Activated CD8-positive, alpha-beta T cell treated with anti-CD3 and anti-CD28 coated beads for 36 hours (primary cell): ENCODE data around the gene CACTIN. TPM values are rescaled to one million over a fixed set of nuclear protein-coding genes. Genes with fewer than 3 reads are reported as not detected.

ENCODE experiments used
- ATAC-seq: fragments of 200-7000 bp; cut with Tn5 transposase; one replicate; pipeline ENCODE4 v1.10.0; 2021; ENCODE audit warnings: mild to moderate bottlenecking, moderate library complexity
- CTCF ChIA-PET: fragments of 350-600 bp; sonication (Branson Sonifier 250); formaldehyde crosslinking; loops from one replicate; lab custom pipeline; 2021; ENCODE audit warnings: antibody characterized with exemption; lab: Charles Lee
- POLR2A ChIA-PET: fragments of 350-600 bp; sonication (Branson Sonifier 250); formaldehyde crosslinking; loops from one replicate; lab custom pipeline; 2021; ENCODE audit warnings: antibody characterized with exemption; lab: Charles Lee
- DNase-seq: peaks from one replicate; pipeline ENCODE4 v3.0.0-alpha.2; 2020
- H3K27ac Mint-ChIP-seq: one replicate; pipeline ENCODE4 v1.8.0; 2021; ENCODE audit warnings: mild to moderate bottlenecking, mixed read lengths
- H3K27me3 Mint-ChIP-seq: one replicate; pipeline ENCODE4 v1.8.0; 2021; ENCODE audit warnings: mixed read lengths
- H3K36me3 Mint-ChIP-seq: one replicate; pipeline ENCODE4 v1.8.0; 2021; ENCODE audit warnings: low read depth, mixed read lengths
- H3K4me1 Mint-ChIP-seq: one replicate; pipeline ENCODE4 v1.8.0; 2021; ENCODE audit warnings: low read depth, mixed read lengths
- H3K4me3 Mint-ChIP-seq: one replicate; pipeline ENCODE4 v1.8.0; 2021; ENCODE audit warnings: mild to moderate bottlenecking, moderate library complexity, mixed read lengths
- H3K9me3 Mint-ChIP-seq: one replicate; pipeline ENCODE4 v1.8.0; 2021; ENCODE audit warnings: mixed read lengths
- CTCF ChIP-seq: fragments of 200-600 bp; IDR thresholded peaks from one replicate; pipeline ENCODE4 v1.8.0; 2022; ENCODE audit warnings: antibody characterized with exemption, mild to moderate bottlenecking
- intact Hi-C: fragments of 100-400 bp; cut with micrococcal nuclease; formaldehyde crosslinking; loops from one replicate; pipeline ENCODE4 v1.10.0; 2022
- total RNA-seq, 2 experiments: library from RNA; stranded (reverse); gene quantifications; one replicate each; pipeline ENCODE4 v1.2.3, GENCODE V29; 2021

CACTIN gene
- total RNA-seq, 2 experiments from 2014 or later = 25.9 to 28.5 TPM

DNA sequence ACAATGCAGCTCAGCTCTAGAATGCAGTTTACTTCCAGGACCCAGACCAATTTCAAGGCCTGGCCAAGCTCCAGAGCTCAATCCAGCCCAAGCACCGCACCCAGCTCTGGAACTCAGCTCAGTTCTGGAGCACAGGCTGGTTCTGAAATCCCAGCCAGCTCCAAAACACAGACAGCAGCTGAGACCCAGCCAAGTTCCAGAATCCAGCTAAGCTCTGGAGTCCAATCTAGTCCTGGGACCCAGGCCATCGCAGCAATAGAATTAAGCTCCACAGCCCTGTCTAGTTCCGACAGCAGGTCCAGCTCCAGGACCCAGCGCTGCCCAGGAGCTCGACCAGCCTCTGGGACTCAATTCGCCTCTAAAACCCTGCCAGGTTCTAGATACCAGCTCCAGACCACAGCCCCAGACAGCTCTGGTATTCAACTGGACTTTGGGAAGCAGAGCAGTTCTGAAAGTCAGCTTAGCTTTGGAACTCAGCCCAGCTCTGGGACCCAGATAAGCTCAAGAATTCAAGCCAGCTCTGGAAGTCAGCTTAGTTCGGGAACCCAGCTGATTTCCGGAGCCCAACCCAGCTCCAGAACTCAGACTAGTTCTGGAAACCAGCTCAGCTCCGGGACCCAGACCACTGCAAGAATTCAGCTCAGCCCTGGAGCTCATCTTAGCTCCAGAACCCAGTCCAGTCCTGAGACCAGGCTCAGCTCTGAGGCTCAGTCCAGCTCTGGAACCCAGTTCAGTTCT, 34.5 kb downstream of the CACTIN start:
- Mint-ChIP-seq H3K27ac (no peak overlapping the region), H3K4me3 (no peak overlapping the region), H3K4me1 (no peaks in the 10 kb centered on the region), H3K27me3 (no peaks in the 10 kb centered on the region), H3K36me3 (no peaks in the 10 kb centered on the region), H3K9me3 (no peaks in the 10 kb centered on the region)
- TF ChIP-seq CTCF = no peak
- ATAC-seq = no peak
- no peak for DNase-seq
- intact Hi-C loops = no loop called here
- CTCF ChIA-PET = interaction anchor here (1.1 to 2.4 kb wide), 6 partner anchors 9 to 287 kb away, joined by 3 to 14 read pairs (median 4); no protein-coding TSS in a partner anchor
- POLR2A ChIA-PET = interaction anchor here (0.7 kb wide), 1 partner anchor 37 kb away, joined by 3 read pairs; no protein-coding TSS in a partner anchor

DNA sequence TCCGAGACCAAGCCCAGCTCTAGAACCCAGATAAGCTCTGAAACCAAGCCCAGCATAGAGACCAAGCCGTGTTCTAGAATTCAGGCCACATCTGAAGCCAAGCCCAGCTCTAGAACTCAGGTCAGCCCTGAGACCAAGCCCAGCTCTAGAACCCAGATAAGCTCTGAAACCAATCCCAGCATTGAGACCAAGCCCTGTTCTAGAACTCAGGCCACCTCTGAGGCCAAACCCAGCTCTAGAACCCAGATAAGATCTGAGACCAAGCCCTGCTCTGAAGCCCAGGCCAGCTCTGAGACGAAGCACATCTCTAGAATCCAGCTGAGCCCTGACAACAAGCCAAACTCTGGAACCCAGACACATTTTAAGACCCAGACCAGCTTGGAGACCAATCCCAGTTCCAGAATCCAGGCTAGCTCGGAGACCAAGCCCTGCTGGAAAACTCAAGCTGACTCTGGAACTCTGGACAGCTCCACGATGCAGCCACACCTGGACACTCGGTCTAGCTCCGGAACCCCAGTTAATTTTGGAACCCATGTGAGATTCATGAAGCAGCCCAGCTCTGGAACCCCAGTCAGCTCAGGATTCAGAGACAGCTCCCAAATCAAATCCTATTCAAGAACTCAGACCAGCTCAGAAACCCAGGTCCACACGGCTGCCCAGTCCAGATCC, 35.5 kb downstream of the CACTIN start:
- no peaks in the 10 kb centered on the region for H3K36me3 Mint-ChIP-seq
- ChIA-PET CTCF (interaction anchor here (1.1 to 2.4 kb wide), 7 partner anchors 10 to 286 kb away, joined by 3 to 14 read pairs (median 4); no protein-coding TSS in a partner anchor), POLR2A (no interaction called here)
- no peak overlapping the region for H3K4me3 Mint-ChIP-seq
- H3K27me3 Mint-ChIP-seq = no peaks in the 10 kb centered on the region
- TF ChIP-seq CTCF = no peak
- no peak overlapping the region for H3K27ac Mint-ChIP-seq
- H3K4me1 Mint-ChIP-seq = no peaks in the 10 kb centered on the region
- H3K9me3 Mint-ChIP-seq = no peaks in the 10 kb centered on the region
- intact Hi-C loops = no loop called here
- no peak for ATAC-seq
- DNase-seq = no peak

DNA sequence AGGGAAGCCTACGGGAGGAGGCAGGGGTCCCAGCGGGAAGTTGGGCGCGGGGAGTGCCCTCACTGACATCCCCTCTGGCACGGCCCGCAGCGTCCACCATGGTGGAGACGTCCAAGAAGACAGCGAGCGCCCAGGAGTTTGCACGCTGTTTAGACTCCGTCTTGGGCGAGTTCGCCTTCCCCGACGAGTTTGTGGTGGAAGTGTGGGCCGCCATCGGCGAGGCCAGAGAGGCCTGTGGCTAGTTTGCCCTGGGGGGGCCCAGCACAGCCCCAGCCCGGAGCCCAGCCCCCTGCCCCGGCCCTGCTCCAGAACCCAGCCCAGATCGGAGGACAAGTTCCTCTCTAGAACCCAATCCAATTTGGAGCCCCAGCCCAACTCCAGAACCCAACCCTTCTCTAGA, 36.6 kb downstream of the CACTIN start:
- ChIA-PET CTCF (interaction anchor here (1.3 kb wide), 2 partner anchors 105 to 117 kb away, joined by 3 to 5 read pairs; no protein-coding TSS in a partner anchor), POLR2A (no interaction called here)
- no peaks in the 10 kb centered on the region for H3K4me1 Mint-ChIP-seq
- ATAC-seq (no peak), DNase-seq (no peak)
- no peak for TF ChIP-seq CTCF
- no peaks in the 10 kb centered on the region for H3K9me3 Mint-ChIP-seq
- H3K36me3 Mint-ChIP-seq = no peaks in the 10 kb centered on the region
- no peak overlapping the region for H3K4me3 Mint-ChIP-seq
- intact Hi-C loops = no loop called here
- H3K27ac Mint-ChIP-seq = no peak overlapping the region
- H3K27me3 Mint-ChIP-seq = no peaks in the 10 kb centered on the region

GRCh38 chr19:3589439-3589838, 37.2 kb downstream of the CACTIN start:
- TF ChIP-seq CTCF = no peak

More at GRCh38 chr19:3589439-3589838, 37.2 kb downstream of the CACTIN start:
- no peaks in the 10 kb centered on the region for H3K9me3 Mint-ChIP-seq
- ChIA-PET POLR2A (no interaction called here), CTCF (no interaction called here)
- intact Hi-C loops = no loop called here
- H3K4me1 Mint-ChIP-seq = no peaks in the 10 kb centered on the region
- H3K27me3 Mint-ChIP-seq = no peaks in the 10 kb centered on the region
- ATAC-seq = no peak
- no peaks in the 10 kb centered on the region for H3K36me3 Mint-ChIP-seq
- no peak for DNase-seq
- no peak overlapping the region for H3K27ac Mint-ChIP-seq
- H3K4me3 Mint-ChIP-seq = no peak overlapping the region
